ENCODE data around the gene CCSER1.

GRCh38 chr4:91243132-91243531, 1115.9 kb downstream of the CCSER1 start:
- TF ChIP-seq CTCF (IDR thresholded peaks at IDR 0.05; ENCODE audit: low read depth, low read length, poor library complexity, severe bottlenecking), result no peak
- no peak for TF ChIP-seq EZH2phosphoT487 (IDR thresholded peaks at IDR 0.05; ENCODE audit: borderline replicate concordance, low read length)
